Natural killer cell (primary cell): Measurements from ENCODE around the gene TEPSIN. TPM values are rescaled to one million over a fixed set of nuclear protein-coding genes. Genes with fewer than 3 reads are reported as not detected.

Source experiments
- ATAC-seq, 3 donors: fragments of 150-1000 bp in 2 of 3; fragments of 200-7000 bp in 1 of 3; cut with Tn5 transposase; 1 replicate in 1 of 3; 2 replicates in 2 of 3; pipeline ENCODE4 v1.10.0; 2021; ENCODE audit warnings: mild to moderate bottlenecking in 2 of 3, moderate library complexity in 2 of 3
- DNase-seq, 2 donors: peaks; one replicate each; pipeline versions ENCODE4 v3.0.0 to v3.0.0-alpha.2; 2013 to 2021; ENCODE audit warnings: mixed read lengths in 1 of 2
- H3K27ac ChIP-seq: one replicate; pipeline ENCODE4 v1.5.1; 2013; ENCODE audit warnings: mild to moderate bottlenecking, low read length
- H3K27me3 ChIP-seq: one replicate; pipeline ENCODE4 v1.6.1; 2013; ENCODE audit warnings: low read length; ENCODE audit not compliant: control insufficient read depth, insufficient read depth
- H3K36me3 ChIP-seq: one replicate; pipeline ENCODE4 v1.6.1; 2013; ENCODE audit warnings: low read length; ENCODE audit not compliant: control insufficient read depth, insufficient read depth
- H3K4me1 ChIP-seq: one replicate; pipeline ENCODE4 v1.6.1; 2013; ENCODE audit warnings: low read length; ENCODE audit not compliant: control insufficient read depth, insufficient read depth
- H3K4me3 ChIP-seq: one replicate; pipeline ENCODE4 v1.5.1; 2013; ENCODE audit warnings: low read length
- H3K9me3 ChIP-seq: one replicate; pipeline ENCODE4 v1.6.1; 2013; ENCODE audit warnings: low read length; ENCODE audit not compliant: control insufficient read depth, insufficient read depth
- H3K27ac Mint-ChIP-seq, 2 donors: one replicate each; pipeline ENCODE4 v1.8.0; 2022; ENCODE audit warnings: mild to moderate bottlenecking in 2 of 2, mixed read lengths in 2 of 2, moderate library complexity in 1 of 2
- H3K27me3 Mint-ChIP-seq, 2 donors: one replicate each; pipeline ENCODE4 v1.8.0; 2022; ENCODE audit warnings: low read depth in 2 of 2, mixed read lengths in 2 of 2
- H3K36me3 Mint-ChIP-seq: one replicate; pipeline ENCODE4 v1.8.0; 2022; ENCODE audit warnings: mixed read lengths
- H3K4me1 Mint-ChIP-seq, 2 donors: one replicate each; pipeline ENCODE4 v1.8.0; 2022; ENCODE audit warnings: mixed read lengths in 2 of 2
- H3K4me3 Mint-ChIP-seq: one replicate; pipeline ENCODE4 v1.8.0; 2022; ENCODE audit warnings: mild to moderate bottlenecking, moderate library complexity, mixed read lengths
- H3K9me3 Mint-ChIP-seq, 2 donors: one replicate each; pipeline ENCODE4 v1.8.0; 2022; ENCODE audit warnings: mixed read lengths in 2 of 2
- CTCF ChIP-seq: fragments of 200-600 bp; IDR thresholded peaks from one replicate; pipeline ENCODE4 v1.8.0; 2022; ENCODE audit warnings: antibody characterized with exemption
- WGBS: methylation state at CpG from one replicate; pipeline ENCODE4 v1.1.7; 2013; ENCODE audit warnings: missing lambda C conversion rate; ENCODE audit not compliant: insufficient coverage; 5-methylcytosine and 5-hydroxymethylcytosine counted together
- intact Hi-C: fragments of 100-400 bp; cut with micrococcal nuclease; formaldehyde crosslinking; loops from one replicate; pipeline ENCODE4 v1.14.2; 2022
- total RNA-seq, 4 donors: library from RNA; stranded (reverse); fragments of 120-200 nt in 1 of 4; gene quantifications; one replicate each; pipeline versions ENCODE4 v1.2.3 to v1.2.4, GENCODE V29; 2013 to 2022

TEPSIN gene
- total RNA-seq, 3 donors from 2014 or later (not counting 1 experiment from before 2014, with no cell fraction given), result 89.8 to 137 (median 126) TPM

GRCh38 chr17:81194225-81194760 lies 44.6 kb downstream of the TEPSIN start:
- Mint-ChIP-seq H3K27me3 (no peaks in the 10 kb centered on the region), H3K36me3 (no peaks in the 10 kb centered on the region), H3K27ac (no peak overlapping the region), H3K9me3 (no peaks in the 10 kb centered on the region), H3K4me3 (no peak overlapping the region), H3K4me1 (no peaks in the 10 kb centered on the region)
- no peak for ATAC-seq
- TF ChIP-seq CTCF, result no peak
- Histone ChIP-seq H3K9me3 (no peaks in the 10 kb centered on the region), H3K4me3 (no peak overlapping the region), H3K27ac (no peak overlapping the region), H3K27me3 (no peaks in the 10 kb centered on the region), H3K4me1 (no peaks in the 10 kb centered on the region), H3K36me3 (no peaks in the 10 kb centered on the region)
- 96% methylated on average over 21 of the region's 21 CpGs for WGBS
- no peak for DNase-seq
- intact Hi-C loops, result no loop called here

GRCh38 chr17:81193470-81194224 lies 45.2 kb downstream of the TEPSIN start:
- H3K36me3 Mint-ChIP-seq, result no peaks in the 10 kb centered on the region
- no peak overlapping the region for H3K4me3 ChIP-seq
- no peaks in the 10 kb centered on the region for H3K4me1 ChIP-seq
- DNase-seq (no peak), ATAC-seq (no peak)
- no peak overlapping the region for H3K27ac ChIP-seq
- no peaks in the 10 kb centered on the region for H3K4me1 Mint-ChIP-seq
- H3K4me3 Mint-ChIP-seq, result no peak overlapping the region
- no peaks in the 10 kb centered on the region for H3K36me3 ChIP-seq
- no peak overlapping the region for H3K27ac Mint-ChIP-seq
- intact Hi-C loops, result no loop called here
- no peaks in the 10 kb centered on the region for H3K27me3 ChIP-seq
- 95% methylated on average over 38 of the region's 38 CpGs for WGBS
- H3K9me3 Mint-ChIP-seq, result no peaks in the 10 kb centered on the region
- H3K9me3 ChIP-seq, result no peaks in the 10 kb centered on the region
- TF ChIP-seq CTCF, result no peak
- no peaks in the 10 kb centered on the region for H3K27me3 Mint-ChIP-seq

- no peak overlapping the region for H3K27ac Mint-ChIP-seq
- ATAC-seq (no peak), DNase-seq (no peak)
- H3K4me3 Mint-ChIP-seq, result no peak overlapping the region
- no peaks in the 10 kb centered on the region for H3K36me3 Mint-ChIP-seq
- 93% methylated on average over 17 of the region's 17 CpGs for WGBS
- no peak overlapping the region for H3K27ac ChIP-seq
- no peaks in the 10 kb centered on the region for H3K9me3 Mint-ChIP-seq
- H3K4me3 ChIP-seq, result no peak overlapping the region
- intact Hi-C loops, result no loop called here
- no peaks in the 10 kb centered on the region for H3K27me3 Mint-ChIP-seq
- no peaks in the 10 kb centered on the region for H3K27me3 ChIP-seq
- H3K4me1 ChIP-seq, result no peaks in the 10 kb centered on the region
- no peaks in the 10 kb centered on the region for H3K36me3 ChIP-seq
- H3K4me1 Mint-ChIP-seq, result no peaks in the 10 kb centered on the region
- no peaks in the 10 kb centered on the region for H3K9me3 ChIP-seq
- TF ChIP-seq CTCF, result no peak
These were observed 45.8 kb downstream of the TEPSIN start for GRCh38 chr17:81193051-81193410.
